AG04449 (cell line): ENCODE measurements around the gene CCPG1.

Experiments used
- CTCF ChIA-PET: fragments of 350-600 bp; formaldehyde crosslinking; extraction: SDS; loops from one replicate; lab custom pipeline; 2021; ENCODE audit warnings: antibody characterized with exemption; lab: Yijun Ruan, JAX
- POLR2A ChIA-PET: fragments of 400-600, 350-600 bp; formaldehyde crosslinking; extraction: SDS; loops from one replicate; lab custom pipeline; 2020; ENCODE audit warnings: antibody characterized with exemption, inconsistent platforms; lab: Yijun Ruan, JAX
- DNase-seq: peaks from one replicate; pipeline ENCODE4 v3.0.0-alpha.2; 2010; ENCODE audit warnings: low read depth, low spot score
- H3K4me3 ChIP-seq: 2 replicates; pipeline ENCODE4 v1.5.1; 2011; ENCODE audit warnings: low read depth, mild to moderate bottlenecking, control low read depth, low read length
- TF ChIP-seq, protein P1 (sequence below): IDR thresholded peaks from one replicate; pipeline ENCODE4 v1.5.1; 2011; ENCODE audit warnings: mild to moderate bottlenecking, moderate library complexity, low read length, control low read depth, inconsistent platforms; ENCODE audit not compliant: insufficient read depth; ENCODE audit errors: missing control alignments

The CCPG1 gene

GRCh38 chr15:55318588-55319494 lies 89.3 kb downstream of the CCPG1 start, which contains the start of the genes PIGB and PIGBOS1:
PIGB (plus strand) TSS chr15:55319222; CDS start chr15:55319251, 29 bp downstream.
PIGBOS1 (minus strand) TSS chr15:55319123; CDS start chr15:55317792, 1,331 bp downstream.
- TF ChIP-seq, protein P1, sequence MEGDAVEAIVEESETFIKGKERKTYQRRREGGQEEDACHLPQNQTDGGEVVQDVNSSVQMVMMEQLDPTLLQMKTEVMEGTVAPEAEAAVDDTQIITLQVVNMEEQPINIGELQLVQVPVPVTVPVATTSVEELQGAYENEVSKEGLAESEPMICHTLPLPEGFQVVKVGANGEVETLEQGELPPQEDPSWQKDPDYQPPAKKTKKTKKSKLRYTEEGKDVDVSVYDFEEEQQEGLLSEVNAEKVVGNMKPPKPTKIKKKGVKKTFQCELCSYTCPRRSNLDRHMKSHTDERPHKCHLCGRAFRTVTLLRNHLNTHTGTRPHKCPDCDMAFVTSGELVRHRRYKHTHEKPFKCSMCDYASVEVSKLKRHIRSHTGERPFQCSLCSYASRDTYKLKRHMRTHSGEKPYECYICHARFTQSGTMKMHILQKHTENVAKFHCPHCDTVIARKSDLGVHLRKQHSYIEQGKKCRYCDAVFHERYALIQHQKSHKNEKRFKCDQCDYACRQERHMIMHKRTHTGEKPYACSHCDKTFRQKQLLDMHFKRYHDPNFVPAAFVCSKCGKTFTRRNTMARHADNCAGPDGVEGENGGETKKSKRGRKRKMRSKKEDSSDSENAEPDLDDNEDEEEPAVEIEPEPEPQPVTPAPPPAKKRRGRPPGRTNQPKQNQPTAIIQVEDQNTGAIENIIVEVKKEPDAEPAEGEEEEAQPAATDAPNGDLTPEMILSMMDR, result no peak
- ChIA-PET POLR2A (interaction anchor here (0.6 to 1.0 kb wide), 4 partner anchors 23 to 122 kb away, joined by 3 to 4 read pairs (median 3); partner anchors contain the start of genes CCPG1 and PIERCE2), CTCF (interaction anchor here (0.7 to 2.5 kb wide), 12 partner anchors 13 to 120 kb away, joined by 3 to 14 read pairs (median 4); partner anchors contain the start of genes CCPG1 and PIERCE2)
- DNase-seq, result peak; percentile 45
- H3K4me3 ChIP-seq, result peak within 1 kb of the TSS; percentile 93
